HG03457 (cell line): ENCODE data around the gene SPDYE18.
"Not testable (repeated sequence)": the region's sequence is repeated elsewhere in the genome, so short reads cannot be mapped to it uniquely, and the experiment has no call there.

ENCODE experiments used
- ATAC-seq: cut with Tn5 transposase; IDR thresholded peaks from one replicate; pipeline ENCODE4 v1.9.1; 2021; ENCODE audit warnings: moderate number of reproducible peaks; ENCODE audit not compliant: unreplicated experiment

Gene SPDYE18, protein sequence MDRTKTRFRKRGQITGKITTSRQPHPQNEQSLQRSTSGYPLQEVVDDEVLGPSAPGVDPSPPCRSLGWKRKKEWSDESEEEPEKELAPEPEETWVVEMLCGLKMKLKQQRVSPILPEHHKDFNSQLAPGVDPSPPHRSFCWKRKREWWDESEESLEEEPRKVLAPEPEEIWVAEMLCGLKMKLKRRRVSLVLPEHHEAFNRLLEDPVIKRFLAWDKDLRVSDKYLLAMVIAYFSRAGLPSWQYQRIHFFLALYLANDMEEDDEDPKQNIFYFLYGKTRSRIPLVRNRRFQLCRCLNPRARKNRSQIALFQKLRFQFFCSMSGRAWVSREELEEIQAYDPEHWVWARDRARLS

DNA sequence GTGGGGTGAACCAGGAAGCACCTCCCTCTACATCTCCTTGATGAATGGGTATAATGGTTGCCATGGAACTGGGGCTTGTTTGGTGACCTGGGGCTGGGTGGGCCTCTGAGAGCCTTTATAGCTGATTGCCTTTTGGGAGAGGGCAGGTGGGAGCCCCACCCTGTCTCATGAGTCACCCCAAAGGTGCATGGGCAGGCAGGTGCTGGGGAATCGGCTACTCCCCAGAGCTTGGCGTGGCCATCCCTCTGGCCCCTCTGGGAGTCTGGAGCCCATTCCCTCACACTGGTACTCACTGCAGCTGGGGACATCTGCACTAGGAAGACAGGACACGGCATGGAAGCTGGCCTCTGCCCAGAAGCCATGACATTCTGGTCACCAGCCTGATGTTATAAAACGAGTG lies at the start of gene SPDYE18:
Gene SPDYE18 (minus strand): TSS at position 2 of the 400 bp plus-strand sequence. CDS start 2,046 bp downstream, outside the sequence.
- ATAC-seq, result not testable (repeated sequence)

DNA sequence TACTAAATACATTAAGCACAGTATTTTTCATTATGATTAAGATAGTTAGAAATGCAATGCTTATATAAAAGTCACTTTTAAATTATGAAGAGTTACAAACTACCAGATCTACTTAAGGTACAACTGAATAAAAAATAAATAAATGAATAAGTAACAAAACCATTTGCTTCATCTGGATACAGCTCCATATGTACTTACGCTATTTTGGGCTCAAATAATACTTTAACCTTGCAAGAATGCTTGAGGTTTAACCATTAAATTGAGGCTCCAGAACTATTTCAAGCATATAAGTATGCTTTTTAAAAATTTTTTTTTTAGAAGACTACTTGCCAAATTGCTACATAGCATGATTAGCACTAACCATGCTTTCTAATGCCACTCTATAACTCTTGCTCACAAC lies 46.0 kb upstream of the SPDYE18 start:
- ATAC-seq, result not testable (repeated sequence)

DNA sequence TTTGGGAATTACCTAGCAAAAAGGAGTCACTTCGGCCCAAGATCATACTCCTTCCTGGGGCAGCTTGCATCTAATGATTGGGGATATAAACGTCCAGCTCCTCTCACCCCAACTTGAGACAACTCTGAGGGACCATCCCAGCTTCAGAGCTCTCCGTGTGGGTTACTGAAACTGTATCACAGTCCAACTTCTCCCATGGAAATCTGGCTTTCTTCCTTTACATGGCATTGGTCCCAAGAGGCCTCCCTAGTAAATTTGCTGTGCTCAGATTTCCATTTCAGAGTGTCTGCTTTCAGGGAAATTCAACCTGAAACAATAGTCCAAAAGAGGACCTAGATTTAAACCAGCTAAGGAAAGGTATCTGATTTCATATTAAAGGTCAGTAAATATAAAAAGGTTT lies 45.3 kb upstream of the SPDYE18 start:
- ATAC-seq, result not testable (repeated sequence)

DNA sequence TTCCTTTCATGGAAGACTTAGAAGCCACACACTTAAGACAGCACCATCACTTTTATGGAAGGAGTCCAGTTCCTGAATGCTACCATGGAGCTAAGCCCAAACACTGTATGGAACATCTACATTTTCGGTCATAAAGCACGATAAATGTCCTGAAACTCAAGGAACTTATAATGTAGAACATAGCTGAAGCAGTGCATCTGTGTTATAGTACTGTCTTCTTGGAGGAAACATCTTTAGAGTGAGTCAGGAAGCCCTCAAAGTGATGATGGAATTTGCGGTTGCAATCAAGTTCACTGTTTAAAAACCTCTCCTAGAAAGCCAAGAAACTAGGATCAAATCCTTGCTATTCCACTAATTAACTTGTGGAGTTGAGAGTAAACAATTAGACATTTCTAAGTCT lies 43.5 kb upstream of the SPDYE18 start:
- ATAC-seq, result not testable (repeated sequence)

DNA sequence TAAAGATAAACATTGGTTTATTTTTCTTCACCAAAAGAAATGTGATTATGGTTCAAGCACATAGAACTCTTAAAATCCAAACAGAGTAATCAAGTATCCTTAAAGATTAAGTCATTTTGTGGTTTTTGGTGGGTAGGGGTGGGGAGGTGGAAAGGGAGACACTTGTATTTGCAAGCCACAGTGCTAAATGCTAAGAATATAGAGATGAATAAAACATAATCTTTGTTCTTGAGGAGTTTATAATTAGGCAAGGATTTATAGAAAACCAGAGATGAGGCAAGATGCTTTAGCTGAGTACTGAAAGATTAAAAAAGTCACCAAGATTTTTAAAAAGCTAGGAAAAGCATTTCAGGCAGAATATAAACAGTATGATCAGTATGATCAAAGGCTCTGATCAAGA lies 40.3 kb upstream of the SPDYE18 start:
- ATAC-seq, result not testable (repeated sequence)

DNA sequence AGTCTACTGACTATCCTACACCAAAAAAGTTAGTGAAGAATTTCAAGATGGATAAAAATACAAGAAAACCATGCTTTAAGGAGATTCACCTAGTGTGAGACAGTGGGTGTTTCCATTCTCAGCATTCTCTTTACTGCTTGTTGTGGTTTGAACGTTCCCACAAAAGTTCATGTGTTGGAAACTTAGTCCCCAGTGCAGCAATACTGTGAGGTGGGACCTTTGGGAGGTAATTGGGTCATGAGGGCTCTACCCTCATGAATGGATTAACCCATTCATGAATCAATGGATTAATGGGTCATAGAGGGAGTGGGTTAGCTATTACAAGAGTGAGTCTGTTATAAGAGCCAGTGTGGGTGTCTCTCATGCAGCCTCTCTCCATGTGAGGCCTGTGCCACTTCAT lies 38.8 kb upstream of the SPDYE18 start:
- ATAC-seq, result not testable (repeated sequence)

DNA sequence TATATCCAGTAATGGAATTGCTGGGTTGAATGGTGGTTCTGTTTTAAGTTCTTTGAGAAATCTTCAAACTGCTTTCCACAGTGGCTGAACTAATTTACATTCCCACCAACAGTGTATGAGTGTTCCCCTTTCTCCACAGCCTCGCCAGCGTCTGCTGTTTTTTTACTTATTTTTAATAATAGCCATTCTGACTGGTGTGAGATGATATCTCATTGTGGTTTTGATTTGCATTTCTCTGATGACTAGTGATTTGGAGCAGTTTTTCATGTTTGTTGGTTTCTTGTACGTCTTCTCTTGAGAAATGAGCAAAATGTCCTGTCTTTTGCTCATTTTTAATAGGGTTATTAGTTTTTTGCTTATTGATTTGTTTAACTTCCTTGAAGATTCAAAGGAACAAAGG lies 38.1 kb upstream of the SPDYE18 start:
- not testable (repeated sequence) for ATAC-seq

DNA sequence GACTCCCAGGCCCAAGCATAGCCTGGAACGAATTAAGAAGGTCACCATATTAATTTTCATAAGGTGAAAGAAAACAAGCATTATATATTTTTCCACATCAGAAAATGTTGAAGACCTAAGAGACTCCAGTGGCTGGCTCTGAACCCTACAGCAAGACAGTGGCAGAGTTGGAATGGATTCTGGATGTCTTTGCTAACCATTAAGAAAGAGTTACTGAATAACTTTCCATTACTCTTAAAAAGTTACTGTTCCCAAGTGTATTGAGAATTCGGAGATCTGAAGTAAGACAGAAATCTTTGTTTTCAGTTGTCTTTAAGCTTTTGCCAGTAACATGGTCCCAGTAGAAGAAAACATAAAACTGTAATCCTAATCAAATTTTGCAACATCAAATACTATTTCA lies 29.9 kb upstream of the SPDYE18 start:
- ATAC-seq, result not testable (repeated sequence)

DNA sequence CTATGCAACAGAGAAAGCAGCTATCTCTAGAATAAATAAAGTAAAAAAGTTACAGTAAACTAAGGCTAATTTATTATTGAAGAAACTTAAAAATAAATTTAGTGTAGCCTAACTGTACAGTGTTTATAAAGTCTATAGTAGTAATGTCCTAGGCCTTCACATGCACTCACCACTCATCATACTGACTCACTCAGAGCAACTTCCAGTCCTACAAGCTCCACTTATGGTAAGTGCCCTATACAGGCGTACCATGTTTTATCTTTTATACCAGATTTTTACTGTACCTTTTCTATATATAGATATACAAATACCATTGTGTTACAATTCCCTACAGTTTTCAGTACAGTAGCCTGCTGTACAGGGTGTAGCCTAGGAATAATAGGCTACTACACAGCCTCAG lies 19.8 kb upstream of the SPDYE18 start:
- not testable (repeated sequence) for ATAC-seq

DNA sequence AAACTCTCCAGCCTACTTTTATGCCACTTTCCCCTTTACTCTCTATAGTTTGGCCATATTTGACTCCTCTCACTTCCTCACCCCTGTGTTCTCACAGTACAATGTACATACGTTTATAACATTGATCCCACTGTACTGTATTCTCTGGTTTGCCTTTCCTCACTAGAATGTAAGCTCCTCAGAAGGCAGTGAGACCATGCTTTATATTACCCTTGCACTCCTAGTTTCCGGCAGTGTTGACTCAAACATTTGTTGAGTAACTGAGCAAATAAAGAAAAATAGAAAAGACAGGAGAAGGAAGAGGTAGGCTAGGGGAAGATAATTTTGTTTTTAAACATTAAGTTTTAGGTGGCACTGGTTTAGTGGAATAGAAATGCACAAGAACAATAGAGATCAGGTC lies 17.9 kb upstream of the SPDYE18 start:
- not testable (repeated sequence) for ATAC-seq

DNA sequence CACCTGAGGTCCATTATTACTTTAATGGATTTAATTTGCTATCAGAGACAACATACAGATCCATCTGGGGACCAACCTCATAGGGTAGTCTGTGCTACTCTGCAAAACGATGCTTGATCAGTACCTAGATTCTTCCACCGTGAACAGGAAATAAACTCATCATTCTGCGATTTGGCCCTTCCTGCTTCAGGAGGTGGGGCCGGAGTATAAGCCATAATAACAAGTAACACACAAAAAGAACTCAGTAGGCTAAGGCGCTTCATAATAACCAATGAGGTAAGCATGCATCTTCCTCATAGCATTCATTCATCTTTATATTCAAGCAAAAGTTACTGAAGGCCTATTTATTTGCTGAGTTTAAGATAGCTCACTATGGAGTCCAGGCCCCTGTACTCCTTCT lies 17.3 kb upstream of the SPDYE18 start:
- not testable (repeated sequence) for ATAC-seq

DNA sequence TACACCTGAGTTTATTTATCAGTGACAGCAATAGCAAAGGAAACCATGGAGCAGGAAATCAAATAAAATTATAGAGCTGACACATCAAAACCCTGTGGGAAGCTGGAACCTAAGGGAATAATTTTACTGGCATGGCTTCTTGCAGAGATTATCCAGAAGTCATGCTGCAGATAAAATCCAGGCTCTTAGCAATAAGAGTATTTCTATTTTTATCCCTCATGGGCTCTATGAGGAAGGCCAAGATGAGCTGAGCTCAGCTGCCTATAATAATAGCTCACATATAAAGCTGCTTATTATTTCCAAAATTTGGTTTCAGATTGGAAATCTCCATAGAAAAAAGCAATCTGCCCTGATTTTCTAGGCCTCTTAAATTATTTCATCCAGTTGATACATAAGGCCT lies 16.8 kb upstream of the SPDYE18 start:
- not testable (repeated sequence) for ATAC-seq

DNA sequence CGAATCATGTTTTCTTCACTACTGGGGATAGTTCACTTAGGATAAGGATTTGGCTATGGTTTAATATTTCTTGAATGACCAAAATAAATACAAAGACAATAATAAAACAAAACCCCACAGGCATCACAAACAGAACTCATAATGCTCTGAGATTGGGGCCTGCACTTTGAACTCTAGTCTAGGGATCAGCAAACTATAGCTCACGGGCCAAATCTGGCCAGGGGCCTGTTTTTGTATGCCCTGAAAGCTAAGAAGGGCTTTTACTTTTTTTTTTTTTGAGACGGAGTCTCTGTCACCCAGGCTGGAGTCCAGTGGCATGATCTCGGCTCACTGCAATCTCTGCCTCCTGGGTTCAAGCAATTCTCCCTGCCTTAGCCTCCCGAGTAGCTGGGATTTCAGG lies 14.7 kb upstream of the SPDYE18 start:
- not testable (repeated sequence) for ATAC-seq

DNA sequence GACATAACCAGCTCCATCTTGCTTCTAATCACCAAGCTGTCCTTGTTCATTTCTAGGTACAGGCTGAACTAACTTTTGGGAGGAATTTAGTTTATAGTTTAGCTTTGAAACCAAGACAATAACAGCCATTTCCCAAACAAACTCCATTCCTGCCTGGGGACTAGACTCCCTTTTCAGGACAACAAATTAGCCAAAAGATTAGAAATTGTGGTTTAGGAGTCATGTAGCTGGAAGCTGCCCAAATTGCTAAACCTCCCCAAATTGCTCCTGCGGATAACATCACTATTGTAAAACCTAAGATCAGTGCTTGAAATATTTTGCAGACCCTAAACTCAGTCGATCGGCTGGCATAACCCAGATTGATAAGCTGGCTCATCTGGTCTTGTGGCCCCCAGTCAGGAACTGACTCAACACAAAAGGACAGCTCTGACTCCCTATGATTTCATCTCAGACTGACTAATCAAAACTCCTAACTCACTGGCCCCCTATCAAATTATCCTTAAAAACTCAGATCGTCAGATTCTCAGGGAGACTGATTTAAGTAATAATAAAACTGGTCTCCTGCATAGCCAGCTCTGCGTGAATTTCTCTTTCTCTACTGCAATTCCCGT lies 12.5 kb upstream of the SPDYE18 start:
- not testable (repeated sequence) for ATAC-seq

DNA sequence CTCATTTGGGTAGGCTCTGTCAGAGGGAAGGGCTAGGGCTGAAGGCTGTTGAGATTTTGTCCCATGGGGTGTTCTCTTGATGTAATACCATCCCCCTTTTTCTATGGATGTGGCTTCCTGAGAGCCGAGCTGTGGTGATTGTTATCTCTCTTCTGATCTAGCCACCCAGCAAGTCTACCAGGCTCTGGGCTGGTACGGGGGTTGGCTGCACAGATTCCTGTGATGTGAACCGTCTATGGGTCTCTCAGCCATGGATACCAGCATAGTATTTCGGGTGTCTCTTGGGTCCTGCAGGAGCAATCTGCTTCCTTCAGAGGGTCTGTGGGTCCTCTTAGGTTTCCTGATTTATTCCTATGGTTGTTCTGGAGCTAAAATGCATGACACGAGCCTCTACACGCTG lies 8.8 kb upstream of the SPDYE18 start:
- ATAC-seq, result not testable (repeated sequence)

DNA sequence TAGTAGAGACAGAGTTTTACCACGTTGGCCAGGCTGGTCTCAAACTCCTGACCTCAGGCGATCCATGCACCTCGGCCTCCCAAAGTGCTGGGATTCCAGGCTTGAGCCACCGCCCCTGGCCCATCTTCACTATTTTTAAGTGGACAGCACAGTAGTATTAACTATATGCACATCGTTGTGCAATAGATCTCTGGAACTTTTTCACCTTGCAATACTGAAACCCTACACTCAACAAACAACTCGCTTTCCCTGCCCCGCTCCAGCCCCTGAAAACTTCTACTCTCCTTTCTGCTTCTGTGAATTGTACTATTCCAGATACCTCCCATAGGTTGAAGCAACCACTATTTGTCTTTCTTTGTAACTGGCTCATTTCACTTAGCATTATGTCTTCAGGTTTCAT lies 3.5 kb upstream of the SPDYE18 start:
- not testable (repeated sequence) for ATAC-seq

DNA sequence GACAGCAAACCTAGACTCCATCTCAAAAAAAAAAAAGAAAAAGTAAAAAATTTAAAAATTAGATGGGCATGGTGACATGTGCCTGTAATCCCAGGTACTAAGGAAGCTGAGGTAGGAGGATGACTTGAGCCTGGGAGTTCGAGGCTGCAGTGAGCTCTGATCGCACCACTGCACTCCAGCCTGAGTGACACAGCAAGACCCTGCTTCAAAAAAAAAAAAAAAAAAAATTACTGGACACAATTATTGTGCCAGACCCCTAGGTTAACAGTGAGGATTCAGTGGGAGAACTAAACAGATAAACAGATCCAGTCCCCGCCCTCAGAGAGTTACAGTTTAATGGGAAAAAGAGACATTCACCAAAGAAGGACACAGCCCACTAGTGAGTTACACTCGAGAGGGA lies 1.4 kb upstream of the SPDYE18 start:
- not testable (repeated sequence) for ATAC-seq

DNA sequence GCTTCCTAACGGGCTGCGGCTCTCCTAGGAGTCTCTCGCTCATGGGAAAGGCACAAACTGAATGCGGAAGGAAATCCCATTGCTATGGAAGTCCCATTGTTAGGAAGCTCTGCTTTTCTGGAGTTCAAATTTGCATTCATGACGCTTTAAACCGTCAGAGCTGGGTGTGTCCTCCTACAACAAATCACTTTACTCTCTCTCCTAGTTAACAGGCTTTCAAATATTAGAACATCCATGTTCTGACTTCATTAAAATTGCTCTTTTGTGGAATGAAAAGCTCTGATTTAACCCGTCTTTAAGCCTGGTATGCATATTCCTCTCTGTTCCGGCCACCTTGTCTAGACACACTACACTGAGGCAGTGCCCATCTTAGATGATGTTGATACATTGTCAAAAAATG lies 30.1 kb downstream of the SPDYE18 start, which contains the start of gene SPDYE17:
Gene SPDYE17 (minus strand): TSS at position 101 of the 400 bp plus-strand sequence. CDS start 1,791 bp downstream, outside the sequence.
- ATAC-seq, result not testable (repeated sequence)

DNA sequence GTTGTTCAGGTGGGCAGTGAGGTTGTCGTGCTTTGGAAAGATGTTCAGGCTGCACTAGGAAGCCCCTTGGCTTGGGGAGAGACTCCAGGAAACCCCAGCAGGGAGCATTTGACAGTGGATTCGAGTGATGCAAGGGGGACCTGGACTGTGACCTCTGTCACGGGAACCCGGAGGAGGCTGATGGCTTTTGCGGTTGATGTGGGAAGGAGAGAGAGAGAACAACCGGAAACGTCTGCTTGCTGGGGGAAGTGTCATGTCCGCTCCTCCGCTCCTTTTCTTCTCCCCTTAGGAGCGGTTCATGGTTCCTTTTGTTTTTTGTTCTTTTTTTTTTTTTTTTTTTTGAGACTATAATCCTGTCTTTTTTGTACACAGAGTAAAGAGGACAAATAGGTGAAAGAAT lies 36.0 kb downstream of the SPDYE18 start:
- ATAC-seq, result not testable (repeated sequence)

DNA sequence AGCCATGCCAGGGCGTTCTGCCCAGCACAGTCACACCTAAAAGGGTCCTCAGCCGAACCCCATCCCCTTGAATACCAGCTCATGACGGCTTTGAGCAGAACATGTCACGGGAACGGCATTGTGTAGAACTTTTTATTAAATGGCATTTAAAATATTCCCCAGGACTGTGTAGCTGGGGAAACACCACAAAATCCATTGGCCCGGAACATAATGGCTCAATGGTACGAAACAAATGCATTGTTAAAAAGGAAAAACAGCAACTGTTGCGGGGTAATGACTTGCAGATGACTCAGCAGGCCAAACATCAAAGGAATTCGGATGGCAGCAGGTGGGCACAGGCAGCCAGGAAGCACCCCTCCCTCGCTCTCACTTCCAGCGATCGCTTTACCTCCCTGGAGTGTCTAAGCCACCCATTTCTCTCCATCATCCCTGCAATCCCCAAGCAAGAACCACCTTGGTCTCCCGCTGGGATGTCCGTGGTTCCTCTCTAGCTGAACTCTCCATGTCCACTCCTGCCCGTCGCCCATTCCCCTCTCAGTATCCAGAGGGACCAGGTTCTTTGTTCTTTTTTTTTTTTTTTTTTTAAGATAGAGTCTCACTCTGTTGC lies 52.2 kb downstream of the SPDYE18 start:
- not testable (repeated sequence) for ATAC-seq

DNA sequence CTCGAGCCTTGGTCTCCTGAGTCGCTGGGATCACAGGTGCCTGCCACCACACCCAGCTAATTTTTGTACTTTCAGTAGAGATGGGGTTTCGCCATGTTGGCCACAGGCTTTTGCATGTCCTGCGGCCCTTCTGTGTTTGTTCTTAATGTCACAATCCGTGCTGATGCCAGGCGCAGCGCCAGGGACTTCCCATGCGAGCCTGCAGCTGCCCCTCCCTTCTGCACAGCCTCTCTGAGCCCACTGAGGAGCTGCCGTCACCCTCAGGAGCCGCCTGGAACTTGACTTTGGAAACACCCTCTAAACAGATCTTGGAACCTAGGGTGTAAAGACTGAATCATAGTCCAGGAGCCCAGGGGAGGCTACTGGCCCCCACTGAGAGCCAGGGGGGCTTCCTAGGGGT lies 54.4 kb downstream of the SPDYE18 start:
- ATAC-seq, result not testable (repeated sequence)
